Lung (tissue), 12 donors: ENCODE measurements around the gene USP6NL. TPM values are rescaled to one million over a fixed set of nuclear protein-coding genes. Genes with fewer than 3 reads are reported as not detected.
"Not testable (repeated sequence)": the region's sequence is repeated elsewhere in the genome, so short reads cannot be mapped to it uniquely, and the experiment has no call there.

ENCODE experiments used
- ATAC-seq: fragments of 200-7000 bp; cut with Tn5 transposase; one replicate; pipeline ENCODE4 v1.9.1; 2020; ENCODE audit warnings: moderate number of reproducible peaks; ENCODE audit not compliant: insufficient read depth, low FRiP score
- DNase-seq, 3 donors: peaks; one replicate each; pipeline ENCODE4 v3.0.0-alpha.2; 2013 to 2017
- H3K27ac ChIP-seq, 2 donors: one replicate each; pipeline ENCODE4 v1.5.1; 2013; ENCODE audit warnings: mild to moderate bottlenecking in 2 of 2, moderate library complexity in 2 of 2, control low read depth in 1 of 2, inconsistent platforms in 1 of 2, low read depth in 1 of 2, low read length in 1 of 2
- H3K27me3 ChIP-seq, 3 donors: one replicate each; pipeline ENCODE4 v1.5.1; 2013; ENCODE audit warnings: low read length in 2 of 3; ENCODE audit not compliant: control insufficient read depth in 3 of 3, insufficient read depth in 3 of 3
- H3K36me3 ChIP-seq, 4 donors: one replicate each; pipeline ENCODE4 v1.5.1; 2013; ENCODE audit warnings: low read length in 4 of 4, mild to moderate bottlenecking in 1 of 4, moderate library complexity in 1 of 4; ENCODE audit not compliant: control insufficient read depth in 4 of 4, insufficient read depth in 4 of 4
- H3K4me1 ChIP-seq, 5 donors: one replicate each; pipeline ENCODE4 v1.5.1; 2013; ENCODE audit warnings: low read length in 5 of 5, mild to moderate bottlenecking in 2 of 5, moderate library complexity in 1 of 5; ENCODE audit not compliant: control insufficient read depth in 5 of 5, insufficient read depth in 5 of 5
- H3K4me3 ChIP-seq: one replicate; pipeline ENCODE4 v1.5.1; 2013; ENCODE audit warnings: mild to moderate bottlenecking, control low read depth, moderate library complexity
- H3K9ac ChIP-seq, 2 donors: one replicate each; pipeline ENCODE4 v1.5.1; 2013; ENCODE audit warnings: low read length in 2 of 2, control low read depth in 1 of 2; ENCODE audit not compliant: insufficient read depth in 1 of 2
- H3K9me3 ChIP-seq, 4 donors: one replicate each; pipeline ENCODE4 v1.5.1; 2013; ENCODE audit warnings: low read length in 3 of 4, mild to moderate bottlenecking in 1 of 4, moderate library complexity in 1 of 4; ENCODE audit not compliant: control insufficient read depth in 4 of 4, insufficient read depth in 3 of 4
- WGBS, 2 donors: extraction: QIAGEN DNeasy Blood & Tissue Kit; methylation state at CpG; one replicate each; pipeline ENCODE4 v1.1.7; 2013; 5-methylcytosine and 5-hydroxymethylcytosine counted together
- polyA plus RNA-seq, 2 donors: library from polyadenylated mRNA; stranded (reverse); fragments of 200-250 nt; gene quantifications; one replicate each; pipeline ENCODE4 v1.2.1, GENCODE V29; 2013
- total RNA-seq, 2 donors: library from RNA; depleted of rRNA in 1 of 2; stranded (reverse); fragments of >200 nt in 1 of 2; gene quantifications; one replicate each; pipeline ENCODE4 v1.2.1, GENCODE V29; 2014 to 2021
- TF ChIP-seq, protein P1 (sequence below): IDR thresholded peaks from 2 replicates; pipeline ENCODE4 v1.5.1; 2012; ENCODE audit warnings: mild to moderate bottlenecking; ENCODE audit errors: control extremely low read depth, extremely low read depth
- donor health status: control.
- donor health status: control.
- donor health status: Bipolar disorder and iron deficiency.
- donor health status: healthy.
- donor health status: DM: yes; HTN: yes; CAD: no.

USP6NL gene
- total and polyA plus RNA-seq, 4 donors = 5.4 to 41.7 (median 13.4) TPM

DNA sequence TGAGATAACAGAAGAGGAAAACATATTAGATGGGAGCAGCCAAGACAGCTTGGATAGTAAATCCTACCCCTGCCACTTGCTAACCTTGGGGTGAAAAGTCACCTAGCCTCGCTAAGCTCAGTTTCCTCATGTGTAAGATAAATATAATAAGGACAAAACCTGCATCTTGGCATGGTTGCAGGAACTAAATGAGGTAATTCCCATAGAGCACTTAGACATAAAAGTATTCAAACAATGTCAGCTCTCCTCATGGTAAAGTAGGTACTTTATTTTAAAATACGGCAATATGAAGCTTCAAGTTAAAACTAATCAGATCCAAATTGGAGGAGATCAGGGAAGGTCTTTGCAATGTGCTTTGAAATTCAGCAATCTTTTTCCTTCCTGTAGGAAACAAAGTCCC lies 113.1 kb downstream of the USP6NL start:
- 75 to 77% methylated on average over 2 of the region's 2 CpGs for WGBS, 2 donors
- Histone ChIP-seq H3K36me3 (peaks cover 0 to 5% (median 2%) of the 10 kb centered on the region in 4 donors), H3K4me1 (peaks cover 0 to 5% (median 0%) of the 10 kb centered on the region in 5 donors), H3K9me3 (no peaks in the 10 kb centered on the region), H3K9ac (no peak overlapping the region), H3K27me3 (no peaks in the 10 kb centered on the region), H3K27ac (no peak overlapping the region), H3K4me3 (no peak overlapping the region)
- ATAC-seq (no peak), DNase-seq (peak in 1 of 3 donors; percentile 23)
- TF ChIP-seq, protein P1, sequence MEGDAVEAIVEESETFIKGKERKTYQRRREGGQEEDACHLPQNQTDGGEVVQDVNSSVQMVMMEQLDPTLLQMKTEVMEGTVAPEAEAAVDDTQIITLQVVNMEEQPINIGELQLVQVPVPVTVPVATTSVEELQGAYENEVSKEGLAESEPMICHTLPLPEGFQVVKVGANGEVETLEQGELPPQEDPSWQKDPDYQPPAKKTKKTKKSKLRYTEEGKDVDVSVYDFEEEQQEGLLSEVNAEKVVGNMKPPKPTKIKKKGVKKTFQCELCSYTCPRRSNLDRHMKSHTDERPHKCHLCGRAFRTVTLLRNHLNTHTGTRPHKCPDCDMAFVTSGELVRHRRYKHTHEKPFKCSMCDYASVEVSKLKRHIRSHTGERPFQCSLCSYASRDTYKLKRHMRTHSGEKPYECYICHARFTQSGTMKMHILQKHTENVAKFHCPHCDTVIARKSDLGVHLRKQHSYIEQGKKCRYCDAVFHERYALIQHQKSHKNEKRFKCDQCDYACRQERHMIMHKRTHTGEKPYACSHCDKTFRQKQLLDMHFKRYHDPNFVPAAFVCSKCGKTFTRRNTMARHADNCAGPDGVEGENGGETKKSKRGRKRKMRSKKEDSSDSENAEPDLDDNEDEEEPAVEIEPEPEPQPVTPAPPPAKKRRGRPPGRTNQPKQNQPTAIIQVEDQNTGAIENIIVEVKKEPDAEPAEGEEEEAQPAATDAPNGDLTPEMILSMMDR = no peak

DNA sequence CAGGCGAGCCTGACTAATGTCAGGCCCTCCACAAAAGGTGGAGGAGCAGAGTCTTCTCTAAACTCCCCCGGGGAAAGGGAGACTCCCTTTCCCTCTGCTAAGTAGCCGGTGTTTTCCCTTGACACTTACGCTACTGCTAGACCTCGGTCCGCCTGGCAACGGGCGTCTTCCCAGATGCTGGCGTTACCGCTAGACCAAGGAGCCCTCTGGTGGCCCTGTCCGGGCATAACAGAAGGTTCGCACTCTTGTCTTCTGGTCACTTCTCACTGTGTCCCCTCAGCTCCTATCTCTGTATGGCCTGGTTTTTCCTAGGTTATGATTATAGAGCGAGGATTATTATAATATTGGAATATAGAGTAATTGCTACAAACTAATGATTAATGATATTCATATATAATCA lies 116.5 kb downstream of the USP6NL start:
- H3K9ac ChIP-seq, H3K9me3 ChIP-seq, H3K27ac ChIP-seq, H3K4me1 ChIP-seq, DNase-seq, H3K27me3 ChIP-seq, H3K4me3 ChIP-seq, ATAC-seq: not testable (repeated sequence)
- WGBS, 2 donors = 80 to 94% methylated on average over 12 of the region's 13 CpGs
- H3K36me3 ChIP-seq = peaks cover 0 to 14% (median 4%) of the 10 kb centered on the region in 4 donors

DNA sequence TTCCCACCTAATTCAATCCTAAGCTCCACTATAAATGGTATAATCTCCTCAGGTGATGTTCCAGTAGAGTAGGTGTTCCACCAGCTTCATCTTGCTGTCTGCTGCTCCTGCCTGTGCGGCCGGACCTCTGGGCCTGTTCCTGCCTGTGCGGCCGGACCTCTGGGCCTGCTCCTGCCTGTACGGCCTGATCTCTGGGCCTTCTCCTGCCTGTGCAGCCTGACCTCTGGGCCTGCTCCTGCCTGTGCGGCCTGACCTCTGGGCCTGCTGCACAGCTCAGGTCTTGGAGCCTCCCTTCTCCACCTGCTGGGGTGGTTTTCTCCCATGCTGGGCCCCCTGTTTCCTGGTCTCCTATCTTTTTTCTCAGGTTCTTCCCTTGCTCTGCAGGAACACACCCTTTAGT lies 117.8 kb downstream of the USP6NL start:
- H3K27ac ChIP-seq = no peak overlapping the region
- no peak overlapping the region for H3K9ac ChIP-seq
- TF ChIP-seq, protein P1 = no peak
- no peak overlapping the region for H3K4me3 ChIP-seq
- H3K4me1 ChIP-seq = peaks cover 0 to 4% (median 0%) of the 10 kb centered on the region in 5 donors
- no peaks in the 10 kb centered on the region for H3K27me3 ChIP-seq
- DNase-seq = no peak
- H3K9me3 ChIP-seq = no peaks in the 10 kb centered on the region
- peaks cover 0 to 19% (median 5%) of the 10 kb centered on the region in 4 donors for H3K36me3 ChIP-seq
- 97% methylated on average over 6 of the region's 6 CpGs for WGBS, 2 donors
- no peak for ATAC-seq

DNA sequence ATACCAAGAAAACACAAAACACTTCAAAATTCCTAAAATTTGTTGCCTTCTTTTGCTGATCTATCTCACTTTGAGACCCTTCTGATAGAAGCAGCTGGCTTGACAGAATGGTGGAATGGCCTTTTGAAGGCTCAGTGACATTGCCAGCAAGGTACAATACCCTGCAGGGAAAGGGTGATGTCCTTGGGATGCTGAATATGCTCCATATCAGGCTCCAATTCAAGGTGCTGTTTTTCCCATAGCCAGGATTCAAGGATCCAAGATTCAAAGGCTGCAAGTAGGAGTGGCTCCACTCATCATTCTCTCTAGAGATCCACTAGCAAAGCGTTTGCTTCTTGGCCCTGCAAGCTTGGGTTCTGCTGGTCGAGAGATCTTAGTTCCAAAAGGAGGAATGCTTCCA lies 120.4 kb downstream of the USP6NL start:
- Histone ChIP-seq H3K4me1 (peaks cover 0 to 3% (median 0%) of the 10 kb centered on the region in 5 donors), H3K27me3 (no peaks in the 10 kb centered on the region), H3K4me3 (no peak overlapping the region), H3K9ac (no peak overlapping the region), H3K27ac (no peak overlapping the region), H3K9me3 (no peaks in the 10 kb centered on the region), H3K36me3 (peaks cover 0 to 19% (median 5%) of the 10 kb centered on the region in 4 donors)
- WGBS, 2 donors = 92 to 98% methylated on average over 2 of the region's 2 CpGs
- no peak for ATAC-seq
- DNase-seq = no peak
- TF ChIP-seq, protein P1 = no peak
